K562 (cell line): Measurements from ENCODE around the gene TRMT2A. TPM values are rescaled to one million over a fixed set of nuclear protein-coding genes. Genes with fewer than 3 reads are reported as not detected.

Experiments used
- ARID1B ChIP-seq: fragments of 450-650 bp; IDR thresholded peaks from 2 replicates; pipeline ENCODE4 v1.6.1; 2016; ENCODE audit warnings: antibody characterized with exemption, mild to moderate bottlenecking, inconsistent platforms
- ARID3B ChIP-seq: fragments of 250-450 bp; sonication (Bioruptor Pico); IDR thresholded peaks from 2 replicates; pipeline ENCODE4 v1.4.0; 2020; ENCODE audit warnings: borderline replicate concordance
- ATF4 ChIP-seq: fragments of 450-650 bp; formaldehyde crosslinking; IDR thresholded peaks from 2 replicates; pipeline ENCODE4 v1.4.0; 2022; ENCODE audit warnings: mild to moderate bottlenecking, moderate library complexity
- CGGBP1 ChIP-seq: fragments of 250-450 bp; sonication (Bioruptor Pico); IDR thresholded peaks from 2 replicates; pipeline ENCODE4 v1.9.0; 2021; ENCODE audit warnings: mild to moderate bottlenecking
- CREB3 ChIP-seq: fragments of 450-650 bp; conservative IDR thresholded peaks from 2 replicates; pipeline ENCODE4 v1.6.1; 2016; ENCODE audit warnings: missing genetic modification characterization, low read depth, mild to moderate bottlenecking, missing compliant biosample characterization, moderate library complexity
- OTX1 ChIP-seq: fragments of 450-650 bp; formaldehyde crosslinking; IDR thresholded peaks from 2 replicates; pipeline ENCODE4 v1.4.0; 2022; ENCODE audit warnings: mild to moderate bottlenecking
- SMAD3 ChIP-seq: fragments of 450-650 bp; formaldehyde crosslinking; conservative IDR thresholded peaks from 2 replicates; pipeline ENCODE4 v1.4.0; 2020; ENCODE audit warnings: mild to moderate bottlenecking
- ZNF23 ChIP-seq: fragments of 250-450 bp; sonication (Bioruptor Pico); IDR thresholded peaks from 2 replicates; pipeline ENCODE4 v1.4.0; 2020; ENCODE audit warnings: mild to moderate bottlenecking
- ZNF277 ChIP-seq: fragments of 250-450 bp; sonication (Bioruptor Pico); IDR thresholded peaks from 2 replicates; pipeline ENCODE4 v1.8.0; 2022; ENCODE audit warnings: inconsistent platforms, mild to moderate bottlenecking, moderate library complexity, borderline replicate concordance
- ZNF589 ChIP-seq: fragments of 200-800 bp; sonication (Bioruptor generic); IDR thresholded peaks from 2 replicates; pipeline ENCODE4 v1.6.1; 2016; ENCODE audit warnings: low read depth, missing genetic modification characterization, missing compliant biosample characterization
- ZNF696 ChIP-seq: fragments of 250-450 bp; sonication (Bioruptor Pico); conservative IDR thresholded peaks from 2 replicates; pipeline ENCODE4 v1.4.0; 2020; ENCODE audit warnings: mild to moderate bottlenecking, moderate library complexity
- ZNF699 ChIP-seq: fragments of 250-450 bp; sonication (Bioruptor Pico); IDR thresholded peaks from 2 replicates; pipeline ENCODE4 v1.8.0; 2021; ENCODE audit warnings: mild to moderate bottlenecking, moderate library complexity; ENCODE audit not compliant: insufficient replicate concordance
- polyA plus RNA-seq, 8 experiments: library from polyadenylated mRNA; depleted of rRNA in 4 of 8; stranded (reverse) in 5 of 8; unstranded in 3 of 8; fragments of >200 nt; fragmentation: Nextera tagmentation in 2 of 8; fragmentation: Illumina TruSeq in 1 of 8; extraction: Ambion mirVana in 2 of 8; extraction: Trizol in 1 of 8; gene quantifications; 2 replicates each; pipeline versions ENCODE4 v1.2.1 to v1.2.3, GENCODE V29; 2011 to 2014; ENCODE audit warnings: inconsistent platforms in 1 of 8, missing spikeins in 1 of 8
- total RNA-seq, 7 experiments: library from RNA; depleted of rRNA in 6 of 7; stranded (reverse); fragments of >200 nt in 6 of 7; fragmentation: Illumina TruSeq in 2 of 7; extraction: Trizol in 2 of 7; gene quantifications; 2 replicates each; pipeline versions ENCODE4 v1.2.1 to v1.2.3, GENCODE V29; 2011 to 2021; ENCODE audit warnings: low replicate concordance in 1 of 7
- TF ChIP-seq, protein P1 (sequence below): fragments of 450-650 bp; formaldehyde crosslinking; IDR thresholded peaks from 2 replicates; pipeline ENCODE4 v1.4.0; 2020; ENCODE audit warnings: mild to moderate bottlenecking, mixed read lengths

The TRMT2A gene
- total and polyA plus RNA-seq, 9 of the 15 experiments (the other 6 are each of a cell fraction or from before 2014, with no cell fraction given), result 1.6 to 265 (median 140) TPM

DNA sequence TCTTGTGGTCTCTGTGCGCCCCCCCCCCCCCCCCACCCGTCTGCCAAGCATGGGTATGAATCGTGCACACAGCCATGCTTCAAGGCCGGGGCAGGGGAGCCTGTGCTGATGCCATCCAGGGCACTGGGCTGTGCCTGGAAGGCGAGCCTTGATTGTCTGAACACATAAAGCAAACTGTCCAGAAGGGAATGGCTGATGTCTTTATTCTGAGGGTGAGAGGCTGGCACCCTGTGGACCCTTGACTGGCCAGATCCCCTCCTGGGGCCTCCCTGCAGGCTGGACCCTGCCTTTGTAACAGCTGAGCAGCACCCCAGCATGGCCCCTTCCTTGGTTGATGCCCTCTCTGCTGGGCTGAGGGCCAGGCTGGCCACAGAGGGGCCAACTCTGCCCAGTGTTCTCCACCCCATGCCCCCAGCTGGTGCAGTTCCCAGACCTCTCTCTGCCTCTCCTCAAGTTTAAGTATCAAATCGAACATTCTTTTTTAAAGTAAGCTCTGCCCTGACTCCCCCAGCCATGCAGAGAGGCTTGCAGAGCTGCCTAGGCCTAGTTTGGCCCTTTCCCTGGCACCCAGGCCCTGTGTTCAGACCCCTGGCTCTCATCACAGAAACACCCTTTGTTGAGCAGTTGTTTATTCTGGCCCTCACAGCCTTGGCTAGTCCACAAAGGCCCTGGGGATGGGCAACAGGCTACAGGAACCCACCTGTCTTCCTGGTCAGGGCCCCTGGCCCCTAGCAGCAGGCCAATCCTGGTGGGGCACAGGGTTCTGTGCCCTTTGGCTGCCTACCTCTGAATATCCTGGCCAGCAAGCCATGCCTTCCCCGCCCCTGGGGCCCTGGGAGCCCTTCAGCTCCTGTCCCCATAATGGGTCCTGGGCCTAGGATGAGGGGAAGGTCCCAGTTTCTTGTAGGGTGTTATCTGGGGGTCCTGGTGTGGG lies 5.1 kb downstream of the TRMT2A start (continued):
- TF ChIP-seq ZNF277 (peak; percentile 74; the same call in 1 of the 2 replicates), ZNF699 (CRISPR knock-in tag) (no peak), ARID1B (no peak), ATF4 (CRISPR knock-in tag) (peak; percentile 72), ARID3B (CRISPR knock-in tag) (peak; percentile 85; the same call in 1 of the 2 replicates), CGGBP1 (CRISPR knock-in tag) (no peak; the same call in 1 of the 2 replicates), ZNF696 (CRISPR knock-in tag) (peak; percentile 30; the same call in 1 of the 2 replicates), ZNF589 (no peak), ZNF23 (peak; percentile 76; the same call in 1 of the 2 replicates), CREB3 (tag) (no peak), OTX1 (CRISPR knock-in tag) (peak; percentile 82), SMAD3 (CRISPR knock-in tag) (peak; percentile 78; the same call in 1 of the 2 replicates)
- TF ChIP-seq, protein P1, sequence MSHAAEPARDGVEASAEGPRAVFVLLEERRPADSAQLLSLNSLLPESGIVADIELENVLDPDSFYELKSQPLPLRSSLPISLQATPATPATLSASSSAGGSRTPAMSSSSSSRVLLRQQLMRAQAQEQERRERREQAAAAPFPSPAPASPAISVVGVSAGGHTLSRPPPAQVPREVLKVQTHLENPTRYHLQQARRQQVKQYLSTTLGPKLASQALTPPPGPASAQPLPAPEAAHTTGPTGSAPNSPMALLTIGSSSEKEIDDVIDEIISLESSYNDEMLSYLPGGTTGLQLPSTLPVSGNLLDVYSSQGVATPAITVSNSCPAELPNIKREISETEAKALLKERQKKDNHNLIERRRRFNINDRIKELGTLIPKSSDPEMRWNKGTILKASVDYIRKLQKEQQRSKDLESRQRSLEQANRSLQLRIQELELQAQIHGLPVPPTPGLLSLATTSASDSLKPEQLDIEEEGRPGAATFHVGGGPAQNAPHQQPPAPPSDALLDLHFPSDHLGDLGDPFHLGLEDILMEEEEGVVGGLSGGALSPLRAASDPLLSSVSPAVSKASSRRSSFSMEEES (CRISPR knock-in tag), result 0 out of 2 replicates have a peak, but pooled peaks have one; percentile 4
